Gastroesophageal sphincter (tissue), 4 donors: ENCODE measurements around the gene RSU1. TPM values are rescaled to one million over a fixed set of nuclear protein-coding genes. Genes with fewer than 3 reads are reported as not detected.

Experiments
- ATAC-seq: fragments of 150-250 bp; one replicate; pipeline ENCODE4 v1.9.1; 2016; ENCODE audit warnings: mild to moderate bottlenecking, moderate library complexity
- H3K27ac ChIP-seq, 4 donors: fragments of 200-600 bp; sonication (generic) in 3 of 4; 1 replicate in 3 of 4; 2 replicates in 1 of 4; pipeline ENCODE4 v1.5.1; 2016 to 2019
- H3K27me3 ChIP-seq: fragments of 200-600 bp; sonication (generic); one replicate; pipeline ENCODE4 v1.5.1; 2019
- H3K36me3 ChIP-seq, 2 donors: fragments of 200-600 bp; sonication (generic); one replicate each; pipeline ENCODE4 v1.5.1; 2019; ENCODE audit warnings: control low read depth in 1 of 2
- H3K4me1 ChIP-seq, 3 donors: fragments of 200-600 bp; sonication (generic); 1 replicate in 2 of 3; 2 replicates in 1 of 3; pipeline ENCODE4 v1.5.1; 2016 to 2019; ENCODE audit warnings: control low read depth in 2 of 3
- H3K4me3 ChIP-seq, 2 donors: fragments of 200-600 bp; sonication (generic); one replicate each; pipeline ENCODE4 v1.5.1; 2019; ENCODE audit warnings: mild to moderate bottlenecking in 1 of 2, moderate library complexity in 1 of 2
- H3K9me3 ChIP-seq, 3 donors: fragments of 200-600 bp; sonication (generic); one replicate each; pipeline ENCODE4 v1.5.1; 2017 to 2019; ENCODE audit warnings: control low read depth in 2 of 3
- CTCF ChIP-seq, 4 experiments: fragments of 200-600 bp in 2 of 4; fragments of 450-650 bp in 2 of 4; sonication (generic) in 1 of 4; IDR thresholded peaks; one replicate each; pipeline ENCODE4 v1.5.1; 2017 to 2019; ENCODE audit warnings: antibody characterized with exemption in 4 of 4, mild to moderate bottlenecking in 2 of 4, moderate library complexity in 2 of 4
- EP300 ChIP-seq: sonication (generic); formaldehyde crosslinking; IDR thresholded peaks from one replicate; pipeline ENCODE4 v1.6.1; 2017; ENCODE audit warnings: antibody characterized with exemption, mild to moderate bottlenecking
- POLR2A ChIP-seq, 2 donors: fragments of 450-650 bp; IDR thresholded peaks; one replicate each; pipeline ENCODE4 v1.6.1; 2017; ENCODE audit warnings: antibody characterized with exemption in 2 of 2, mild to moderate bottlenecking in 2 of 2, moderate library complexity in 1 of 2
- POLR2AphosphoS5 ChIP-seq: sonication (generic); formaldehyde crosslinking; IDR thresholded peaks from one replicate; pipeline ENCODE4 v1.6.1; 2017; ENCODE audit warnings: antibody characterized with exemption
- WGBS, 2 donors: methylation state at CpG; one replicate each; pipeline ENCODE4 v1.1.5; 2018; ENCODE audit warnings: low coverage in 1 of 2; 5-methylcytosine and 5-hydroxymethylcytosine counted together
- total RNA-seq, 4 donors: library from RNA; depleted of rRNA; stranded (reverse); fragments of >200 nt; gene quantifications; one replicate each; pipeline ENCODE4 v1.1.0, GENCODE V29; 2016

The RSU1 gene
- total RNA-seq, 4 donors from 2014 or later, result 87.0 to 149 (median 117) TPM

GRCh38 chr10:16741540-16741939 lies 75.7 kb downstream of the RSU1 start:
- peaks cover 0 to 6% (median 0%) of the 10 kb centered on the region in 3 donors for H3K9me3 ChIP-seq
- H3K4me3 ChIP-seq, result no peak overlapping the region
- no peak for TF ChIP-seq CTCF (IDR thresholded peaks at IDR 0.05)
- TF ChIP-seq EP300, result no peak
- TF ChIP-seq POLR2A (IDR thresholded peaks at IDR 0.05), result no peak
- no peak for TF ChIP-seq POLR2AphosphoS5
- WGBS, 2 donors, result 92 to 96% methylated on average over 2 of the region's 2 CpGs
- H3K36me3 ChIP-seq, result peaks cover 0 to 45% of the 10 kb centered on the region in 2 donors
- ATAC-seq, result no peak
- no peak overlapping the region for H3K27ac ChIP-seq
- no peaks in the 10 kb centered on the region for H3K4me1 ChIP-seq
- no peaks in the 10 kb centered on the region for H3K27me3 ChIP-seq

GRCh38 chr10:16737420-16737819 lies 79.8 kb downstream of the RSU1 start:
- H3K4me1 ChIP-seq, result no peaks in the 10 kb centered on the region
- peaks cover 0 to 47% of the 10 kb centered on the region in 2 donors for H3K36me3 ChIP-seq
- TF ChIP-seq CTCF (IDR thresholded peaks at IDR 0.05) (no peak), EP300 (no peak), POLR2AphosphoS5 (no peak), POLR2A (IDR thresholded peaks at IDR 0.05) (no peak)
- no peak overlapping the region for H3K4me3 ChIP-seq
- H3K9me3 ChIP-seq, result peaks cover 0 to 13% (median 0%) of the 10 kb centered on the region in 3 donors
- H3K27ac ChIP-seq, result no peak overlapping the region
- 95 to 100% methylated on average over 2 of the region's 2 CpGs for WGBS, 2 donors
- ATAC-seq, result no peak
- H3K27me3 ChIP-seq, result no peaks in the 10 kb centered on the region

- WGBS, 2 donors, result 72 to 94% methylated on average over 3 of the region's 3 CpGs
- Histone ChIP-seq H3K27ac (no peak overlapping the region), H3K9me3 (peaks cover 0 to 8% (median 0%) of the 10 kb centered on the region in 3 donors), H3K27me3 (no peaks in the 10 kb centered on the region), H3K4me3 (no peak overlapping the region), H3K36me3 (peaks cover 0 to 61% of the 10 kb centered on the region in 2 donors), H3K4me1 (no peaks in the 10 kb centered on the region)
- TF ChIP-seq EP300 (no peak), POLR2AphosphoS5 (no peak)
- no peak for ATAC-seq
These were observed 81.6 kb downstream of the RSU1 start for GRCh38 chr10:16735671-16736070.

DNA sequence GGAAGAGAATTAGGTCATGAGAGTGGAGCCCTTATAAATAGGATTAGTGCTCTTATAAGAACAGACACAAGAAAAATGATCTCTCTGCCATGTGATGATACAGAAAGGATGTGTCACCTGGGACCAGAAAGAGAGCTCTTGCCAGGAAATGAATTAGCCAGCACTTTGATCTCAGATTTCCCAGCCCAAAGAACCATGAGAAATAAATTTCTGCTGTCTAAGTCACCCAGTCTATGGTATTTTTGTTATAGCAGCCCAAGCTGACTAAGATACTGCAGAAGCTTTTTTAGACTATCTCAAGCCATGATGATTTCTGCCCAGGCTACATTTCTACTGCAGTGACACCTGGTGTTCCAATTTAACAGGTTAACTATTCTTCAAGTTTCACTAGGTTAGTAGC lies 84.8 kb downstream of the RSU1 start:
- Histone ChIP-seq H3K27me3 (no peaks in the 10 kb centered on the region), H3K36me3 (peaks cover 0 to 43% of the 10 kb centered on the region in 2 donors), H3K9me3 (peaks cover 0 to 7% (median 0%) of the 10 kb centered on the region in 3 donors), H3K4me1 (no peaks in the 10 kb centered on the region), H3K4me3 (no peak overlapping the region), H3K27ac (no peak overlapping the region)
- no peak for ATAC-seq
- TF ChIP-seq POLR2A (IDR thresholded peaks at IDR 0.05) (no peak), POLR2AphosphoS5 (no peak), CTCF (IDR thresholded peaks at IDR 0.05) (no peak), EP300 (no peak)

- no peak overlapping the region for H3K27ac ChIP-seq
- no peak overlapping the region for H3K4me3 ChIP-seq
- WGBS, 2 donors, result 100% methylated on average over 3 to 5 of the region's 5 CpGs
- peaks cover 0 to 39% of the 10 kb centered on the region in 2 donors for H3K36me3 ChIP-seq
- H3K9me3 ChIP-seq, result no peaks in the 10 kb centered on the region
- H3K27me3 ChIP-seq, result no peaks in the 10 kb centered on the region
- no peak for ATAC-seq
- no peaks in the 10 kb centered on the region for H3K4me1 ChIP-seq
- TF ChIP-seq EP300 (no peak), POLR2A (IDR thresholded peaks at IDR 0.05) (no peak), POLR2AphosphoS5 (no peak), CTCF (IDR thresholded peaks at IDR 0.05) (no peak)
These were observed 89.0 kb downstream of the RSU1 start for GRCh38 chr10:16728266-16728665.

- ATAC-seq, result no peak
- WGBS, 2 donors, result 90 to 91% methylated on average over 8 of the region's 8 CpGs
- no peaks in the 10 kb centered on the region for H3K9me3 ChIP-seq
- no peak overlapping the region for H3K4me3 ChIP-seq
- TF ChIP-seq EP300 (no peak), POLR2A (IDR thresholded peaks at IDR 0.05) (no peak), POLR2AphosphoS5 (no peak), CTCF (IDR thresholded peaks at IDR 0.05) (no peak)
- H3K4me1 ChIP-seq, result no peaks in the 10 kb centered on the region
- H3K27me3 ChIP-seq, result no peaks in the 10 kb centered on the region
- H3K27ac ChIP-seq, result no peak overlapping the region
- peaks cover 0 to 35% of the 10 kb centered on the region in 2 donors for H3K36me3 ChIP-seq
These were observed 89.6 kb downstream of the RSU1 start for GRCh38 chr10:16727666-16728065.
